SKM-1 treated with dmso at 0.1 percent for 144 hours (cell line): ENCODE results near the gene RBP2.

Source experiments
- DNase-seq: peaks from one replicate; lab custom pipeline; 2025; ENCODE audit not compliant: unreplicated experiment; lab: John Stamatoyannopoulos, UW

RBP2 gene

DNA sequence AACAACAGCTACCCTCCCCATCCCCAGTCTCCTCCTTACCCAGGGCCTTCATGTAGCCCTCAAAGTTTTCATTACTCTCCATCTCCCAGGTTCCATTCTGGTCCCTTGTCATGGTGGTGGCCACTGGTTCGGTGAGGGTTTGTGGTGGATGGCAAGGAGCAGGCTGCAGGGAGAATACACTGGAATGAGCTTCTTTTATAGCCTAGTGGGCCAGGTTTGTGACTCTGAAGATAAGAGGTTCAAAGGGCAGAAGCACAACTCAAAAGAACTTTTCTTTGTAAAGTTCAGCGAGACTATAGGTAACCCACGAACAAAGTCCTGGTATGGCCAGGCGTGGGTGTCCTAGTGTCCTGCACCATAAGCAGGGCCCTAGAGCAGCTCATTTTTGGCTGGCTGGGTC lies at the start of gene RBP2:
Gene RBP2 (minus strand): TSS at position 169 of the 400 bp plus-strand sequence. CDS start 57 bp downstream, at position 112.
- no peak for DNase-seq

GRCh38 chr3:139524841-139525636 lies 48.7 kb upstream of the RBP2 start:
- DNase-seq = no peak

- no peak for DNase-seq
Observed at GRCh38 chr3:139523718-139524117, 47.4 kb upstream of the RBP2 start.

- no peak for DNase-seq
Observed at GRCh38 chr3:139523166-139523565, 46.9 kb upstream of the RBP2 start.

DNA sequence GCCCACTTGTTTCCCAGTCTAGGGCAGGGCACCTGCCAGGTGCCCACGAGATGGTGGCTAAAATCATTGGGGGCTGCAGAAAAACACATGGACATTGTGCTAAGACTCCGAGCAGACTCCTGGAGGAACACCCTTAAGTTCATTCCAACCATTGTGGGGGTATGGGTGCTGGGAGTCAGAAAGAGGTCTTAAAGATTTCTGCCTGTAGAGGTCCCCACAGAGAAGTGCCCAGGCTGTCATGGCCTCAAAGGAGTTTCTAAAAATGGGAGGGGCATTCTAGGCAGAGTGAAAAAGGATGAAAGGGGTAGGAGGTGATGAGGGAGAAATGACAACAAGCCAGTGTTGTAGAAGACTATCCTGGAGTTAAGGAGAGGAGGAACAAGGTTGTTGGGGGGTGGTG lies 46.1 kb upstream of the RBP2 start:
- no peak for DNase-seq

GRCh38 chr3:139521816-139522215 lies 45.5 kb upstream of the RBP2 start:
- no peak for DNase-seq

- DNase-seq = no peak
Observed at GRCh38 chr3:139521144-139521543, 44.8 kb upstream of the RBP2 start.

DNA sequence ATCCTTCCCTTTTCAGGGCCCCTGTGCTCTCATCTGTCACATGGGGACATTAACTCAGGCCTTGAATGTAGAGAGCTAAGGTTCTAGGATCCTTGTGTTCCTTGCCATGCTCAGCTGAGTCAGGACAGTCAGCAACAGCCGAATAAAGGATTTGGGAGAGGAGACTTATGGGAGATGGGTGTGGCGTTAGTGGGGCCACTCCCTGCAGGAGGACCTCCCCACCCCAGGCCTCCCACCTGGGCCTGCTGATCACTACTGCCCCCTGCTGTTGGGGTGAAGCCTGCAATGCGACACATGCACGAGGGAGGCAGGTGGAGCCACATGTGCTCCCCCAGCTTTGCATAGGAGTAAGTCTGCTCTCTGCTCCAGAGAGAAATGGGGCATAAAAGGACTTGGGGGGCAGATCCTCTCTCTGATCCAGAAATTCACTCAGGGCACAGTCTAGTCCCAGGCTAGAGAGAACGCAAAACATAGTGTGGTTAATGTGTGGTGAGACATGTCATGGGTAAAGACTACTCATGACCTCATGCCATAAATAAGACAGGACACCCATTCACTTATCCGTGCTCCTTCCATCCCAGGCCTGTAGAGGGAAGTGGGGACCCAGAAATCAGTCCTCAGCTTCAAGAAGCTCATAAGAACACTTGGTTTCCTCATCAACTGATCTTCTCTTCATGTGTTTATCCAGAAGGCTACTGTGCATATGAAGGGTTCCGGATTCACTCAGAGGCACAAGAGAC lies 43.9 kb upstream of the RBP2 start:
- DNase-seq = no peak

- DNase-seq = no peak
Observed at GRCh38 chr3:139518926-139519842, 42.9 kb upstream of the RBP2 start.

- no peak for DNase-seq
Observed at GRCh38 chr3:139518306-139518705, 42.0 kb upstream of the RBP2 start.

DNA sequence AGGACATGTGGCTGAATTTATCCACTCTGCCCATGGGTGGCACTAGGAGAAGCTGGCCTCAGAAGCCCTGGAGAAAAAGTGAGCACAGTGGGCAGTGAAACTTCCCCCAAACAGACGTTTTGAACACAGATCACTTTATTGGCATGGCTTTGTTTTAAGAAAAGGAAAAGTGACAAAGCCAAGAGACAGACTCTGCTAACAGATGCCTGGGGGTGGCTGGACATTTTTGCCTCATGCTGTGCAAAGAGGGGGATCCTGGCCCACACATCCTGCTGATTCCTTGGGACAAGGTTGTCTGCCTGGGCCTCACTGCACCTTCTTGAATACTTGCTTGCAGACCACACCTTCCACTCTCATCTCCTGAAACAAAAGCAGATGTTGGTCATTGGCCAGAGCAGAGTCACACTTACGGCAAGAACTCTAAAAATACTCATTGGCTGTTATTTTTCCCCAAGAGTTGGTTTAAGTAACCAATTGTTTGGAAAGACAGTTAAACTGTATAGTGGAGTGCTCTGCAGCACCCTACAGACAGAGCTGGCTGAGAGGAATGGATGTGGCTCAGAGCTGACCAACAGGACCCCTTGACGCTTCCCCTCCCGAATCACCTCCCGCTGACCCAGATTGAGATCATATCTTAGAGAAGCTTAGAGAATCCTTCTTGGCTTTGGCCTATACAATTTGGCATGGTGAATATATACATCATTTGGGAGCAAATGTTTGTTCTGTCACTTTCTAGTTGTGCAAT lies 41.2 kb upstream of the RBP2 start:
- no peak for DNase-seq

DNA sequence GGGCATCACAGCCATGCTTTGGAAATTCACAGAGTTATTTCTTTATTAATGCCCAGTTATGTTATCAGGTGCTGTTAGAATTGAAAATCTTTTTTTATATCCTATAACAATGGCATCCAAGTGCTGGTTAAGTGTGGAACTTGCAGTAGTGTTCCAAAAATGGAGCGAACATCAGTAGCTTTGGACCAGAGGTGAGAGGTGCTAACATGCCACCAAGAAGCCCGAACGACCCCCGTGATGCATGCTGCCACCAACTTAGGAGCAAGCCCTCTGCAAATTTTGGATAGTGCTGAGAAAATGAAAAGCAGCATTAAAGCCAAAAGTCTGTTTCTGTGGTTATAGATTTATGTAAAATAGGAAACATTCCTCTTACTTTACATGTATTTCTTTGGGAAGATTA lies 38.4 kb upstream of the RBP2 start:
- DNase-seq = no peak

- no peak for DNase-seq
Observed at GRCh38 chr3:139509631-139510030, 33.3 kb upstream of the RBP2 start.

GRCh38 chr3:139506766-139507165 lies 30.4 kb upstream of the RBP2 start:
- no peak for DNase-seq

- no peak for DNase-seq
Observed at GRCh38 chr3:139505829-139506386, 29.6 kb upstream of the RBP2 start.

DNA sequence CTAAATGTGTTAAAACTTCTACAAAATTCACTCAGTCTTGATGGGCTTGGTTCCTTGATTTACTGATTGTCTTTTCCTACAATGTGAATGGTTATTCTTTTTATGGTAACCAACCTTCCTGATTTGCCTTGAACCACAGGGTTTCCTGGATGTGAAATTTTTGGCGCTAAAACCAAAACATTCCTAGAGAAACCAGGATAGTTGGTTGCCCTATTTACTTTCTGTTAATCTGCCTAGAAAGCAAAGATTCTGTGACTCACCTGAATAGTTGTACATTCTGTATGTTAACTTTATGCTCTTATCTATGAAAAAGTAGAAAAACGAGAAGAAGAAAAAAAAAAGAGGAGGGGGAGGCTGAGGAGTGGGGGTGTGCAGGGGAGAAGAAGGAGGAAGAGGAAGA lies 23.2 kb upstream of the RBP2 start:
- no peak for DNase-seq

GRCh38 chr3:139493826-139494385 lies 17.6 kb upstream of the RBP2 start:
- no peak for DNase-seq

- DNase-seq = no peak
Observed at GRCh38 chr3:139491966-139492365, 15.7 kb upstream of the RBP2 start.

DNA sequence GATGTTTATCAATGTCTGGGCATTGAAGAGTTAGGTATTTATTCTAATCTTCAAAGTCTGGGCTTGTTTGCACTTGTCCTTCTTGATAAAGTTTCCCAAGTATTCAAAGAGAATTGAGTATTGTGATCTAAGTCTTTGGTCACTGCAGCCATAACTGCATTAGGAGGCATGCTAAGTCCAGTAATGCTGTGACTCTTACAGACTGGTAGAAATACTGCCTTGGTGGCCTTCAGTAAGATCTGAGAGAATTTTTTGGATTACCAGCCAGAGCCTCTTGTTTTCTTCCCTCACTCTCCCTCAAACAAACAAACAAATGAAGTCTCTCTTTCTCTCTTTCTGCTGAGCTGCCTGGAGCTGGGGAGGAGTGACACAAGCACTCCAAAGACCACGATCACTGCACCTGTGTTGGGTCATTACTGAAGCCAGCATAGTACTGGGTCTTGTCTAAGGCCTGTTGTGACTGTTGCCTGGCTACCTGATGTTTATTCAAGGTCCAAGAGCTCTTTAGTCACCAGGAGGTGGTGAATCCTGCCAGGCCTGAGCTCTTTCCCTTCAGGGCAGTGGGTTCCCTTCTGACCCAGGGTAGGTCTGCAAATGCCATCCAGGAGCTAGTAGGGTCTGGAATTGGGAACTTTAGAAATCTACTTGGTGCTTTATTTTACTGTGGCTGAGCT lies 14.8 kb upstream of the RBP2 start:
- DNase-seq = no peak
